Ishikawa (cell line): ENCODE measurements around the gene GAS2.

Source experiments
- CEBPB ChIP-seq: IDR thresholded peaks from 2 replicates; pipeline ENCODE4 v1.6.1; 2012
- CREB1 ChIP-seq: IDR thresholded peaks from 2 replicates; pipeline ENCODE4 v1.6.1; 2012; ENCODE audit warnings: low read depth
- EGR1 ChIP-seq: IDR thresholded peaks from 2 replicates; pipeline ENCODE4 v1.6.1; 2012
- EP300 ChIP-seq: IDR thresholded peaks from 2 replicates; pipeline ENCODE4 v1.6.1; 2012; ENCODE audit warnings: borderline replicate concordance
- FOXM1 ChIP-seq: IDR thresholded peaks from 2 replicates; pipeline ENCODE4 v1.6.1; 2012; ENCODE audit warnings: low read depth, borderline replicate concordance
- NFIC ChIP-seq: IDR thresholded peaks from 2 replicates; pipeline ENCODE4 v1.6.1; 2012
- RAD21 ChIP-seq: IDR thresholded peaks from 2 replicates; pipeline ENCODE4 v1.6.1; 2012; ENCODE audit warnings: low read depth
- REST ChIP-seq: IDR thresholded peaks from 2 replicates; pipeline ENCODE4 v1.6.1; 2012; ENCODE audit warnings: low read depth, mild to moderate bottlenecking
- TAF1 ChIP-seq: IDR thresholded peaks from 2 replicates; pipeline ENCODE4 v1.6.1; 2012; ENCODE audit warnings: low read depth, mild to moderate bottlenecking
- TCF12 ChIP-seq: IDR thresholded peaks from 2 replicates; pipeline ENCODE4 v1.6.1; 2012; ENCODE audit warnings: low read depth
- TEAD4 ChIP-seq: IDR thresholded peaks from 2 replicates; pipeline ENCODE4 v1.6.1; 2012
- USF1 ChIP-seq: IDR thresholded peaks from 2 replicates; pipeline ENCODE4 v1.6.1; 2012
- YY1 ChIP-seq: IDR thresholded peaks from 2 replicates; pipeline ENCODE4 v1.6.1; 2012; ENCODE audit warnings: low read depth
- ZBTB7A ChIP-seq: IDR thresholded peaks from 2 replicates; pipeline ENCODE4 v1.6.1; 2012; ENCODE audit warnings: low read depth
- TF ChIP-seq, protein P1 (sequence below): IDR thresholded peaks from 2 replicates; pipeline ENCODE4 v1.6.1; 2012

GAS2 gene

GRCh38 chr11:22787551-22788162 lies 121.2 kb downstream of the GAS2 start:
- TF ChIP-seq, protein P1, sequence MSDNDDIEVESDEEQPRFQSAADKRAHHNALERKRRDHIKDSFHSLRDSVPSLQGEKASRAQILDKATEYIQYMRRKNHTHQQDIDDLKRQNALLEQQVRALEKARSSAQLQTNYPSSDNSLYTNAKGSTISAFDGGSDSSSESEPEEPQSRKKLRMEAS: no peak
- peak; percentile 79 for TF ChIP-seq RAD21

- no peak for TF ChIP-seq EP300
Measured at GRCh38 chr11:22792497-22792896, 126.1 kb downstream of the GAS2 start.

GRCh38 chr11:22795914-22796313 lies 129.5 kb downstream of the GAS2 start:
- no peak for TF ChIP-seq CEBPB
- TF ChIP-seq TAF1: no peak

GRCh38 chr11:22797047-22797446 lies 130.6 kb downstream of the GAS2 start:
- TF ChIP-seq FOXM1: no peak
- no peak for TF ChIP-seq TEAD4
- no peak for TF ChIP-seq RAD21
- no peak for TF ChIP-seq TCF12
- TF ChIP-seq USF1: no peak
- no peak for TF ChIP-seq CEBPB
- TF ChIP-seq YY1: no peak
- TF ChIP-seq ZBTB7A: no peak
- TF ChIP-seq, protein P1: no peak
- no peak for TF ChIP-seq CREB1
- TF ChIP-seq TAF1: no peak
- no peak for TF ChIP-seq EGR1
- TF ChIP-seq NFIC: no peak
- TF ChIP-seq EP300: no peak
- no peak for TF ChIP-seq REST

DNA sequence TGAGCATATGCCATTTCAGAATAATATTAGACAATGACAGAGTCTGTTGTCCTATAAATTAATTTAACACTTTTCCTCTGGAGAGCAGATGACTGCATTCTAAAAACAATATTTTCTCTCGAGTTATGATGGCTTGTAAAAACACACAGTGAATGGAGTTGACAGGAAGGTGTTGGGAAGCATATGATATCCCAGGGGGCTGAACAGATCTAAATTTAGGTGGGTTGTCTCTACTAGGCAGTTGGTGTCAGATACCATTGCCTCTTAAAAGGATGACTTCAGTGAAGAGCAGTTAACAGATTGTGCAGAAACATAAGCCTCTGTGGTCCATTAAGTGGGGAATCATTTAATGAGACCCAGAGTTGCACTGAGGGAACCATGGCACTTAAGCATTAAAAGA lies 132.5 kb downstream of the GAS2 start:
- TF ChIP-seq CEBPB: no peak
- no peak for TF ChIP-seq RAD21
- TF ChIP-seq REST: no peak
- TF ChIP-seq TEAD4: no peak

GRCh38 chr11:22800482-22800881 lies 134.1 kb downstream of the GAS2 start:
- TF ChIP-seq YY1 (no peak), FOXM1 (no peak), ZBTB7A (no peak), EGR1 (no peak), TAF1 (no peak), RAD21 (no peak), REST (no peak), NFIC (no peak), EP300 (no peak), CEBPB (no peak), TCF12 (no peak), TEAD4 (no peak), CREB1 (no peak), USF1 (no peak)
- TF ChIP-seq, protein P1: no peak
